K562 (cell line): ENCODE results near the gene TEAD4. TPM values are rescaled to one million over a fixed set of nuclear protein-coding genes. Genes with fewer than 3 reads are reported as not detected.
A peak's percentile ranks its signal among the peaks of the same experiment; 100 is the strongest.

Source experiments
- CCNT2 ChIP-seq: IDR thresholded peaks from 2 replicates; pipeline ENCODE4 v1.6.1; 2011; ENCODE audit warnings: borderline replicate concordance, low read depth, mild to moderate bottlenecking, moderate library complexity, mixed read lengths, low read length; ENCODE audit not compliant: insufficient read length; ENCODE audit errors: extremely low read depth
- DNMT1 ChIP-seq: fragments of 450-650 bp; IDR thresholded peaks from 2 replicates; pipeline ENCODE4 v1.6.1; 2016; ENCODE audit warnings: antibody characterized with exemption, mild to moderate bottlenecking
- ETV1 ChIP-seq: fragments of 450-650 bp; conservative IDR thresholded peaks from 2 replicates; pipeline ENCODE4 v1.6.1; 2016; ENCODE audit warnings: missing genetic modification characterization, control low read depth, low read depth, missing compliant biosample characterization
- HCFC1 ChIP-seq: IDR thresholded peaks from 2 replicates; pipeline ENCODE4 v1.6.1; 2012; ENCODE audit warnings: low read depth, low read length, improper control_type of control experiment
- MCM7 ChIP-seq, 2 experiments: fragments of 450-650 bp; IDR thresholded peaks; 2 replicates each; pipeline ENCODE4 v1.6.1; 2016 to 2018
- NUFIP1 ChIP-seq: fragments of 450-650 bp; IDR thresholded peaks from 2 replicates; pipeline ENCODE4 v1.6.1; 2018; ENCODE audit not compliant: partially characterized antibody
- SNRNP70 ChIP-seq: fragments of 200-400 bp; formaldehyde crosslinking; optimal IDR thresholded peaks from 2 replicates; pipeline ENCODE3; 2017; ENCODE audit warnings: low read depth, low read length
- SRSF9 ChIP-seq: fragments of 200-400 bp; formaldehyde crosslinking; IDR thresholded peaks from 2 replicates; pipeline ENCODE4 v1.6.1; 2017; ENCODE audit warnings: low read depth, low read length, borderline replicate concordance
- TAF1 ChIP-seq: IDR thresholded peaks from 2 replicates; pipeline ENCODE4 v1.6.1; 2011; ENCODE audit warnings: mild to moderate bottlenecking, low read length, moderate library complexity; ENCODE audit not compliant: insufficient read depth, control insufficient read depth, severe bottlenecking; ENCODE audit errors: extremely low read depth
- XRCC3 ChIP-seq: fragments of 450-650 bp; IDR thresholded peaks from 2 replicates; pipeline ENCODE4 v1.6.1; 2017; ENCODE audit warnings: mild to moderate bottlenecking, moderate library complexity
- ZBTB5 ChIP-seq: fragments of 450-650 bp; IDR thresholded peaks from 2 replicates; pipeline ENCODE4 v1.6.1; 2017; ENCODE audit warnings: antibody characterized with exemption
- ZNF584 ChIP-seq: fragments of 200-800 bp; sonication (Bioruptor generic); IDR thresholded peaks from 2 replicates; pipeline ENCODE4 v1.6.1; 2016; ENCODE audit warnings: low read depth, mild to moderate bottlenecking, missing genetic modification characterization, missing compliant biosample characterization
- ZNF778 ChIP-seq: fragments of 450-650 bp; formaldehyde crosslinking; IDR thresholded peaks from 2 replicates; pipeline ENCODE4 v1.4.0; 2020; ENCODE audit warnings: mild to moderate bottlenecking, moderate library complexity
- polyA plus RNA-seq, 8 experiments: library from polyadenylated mRNA; depleted of rRNA in 4 of 8; stranded (reverse) in 5 of 8; unstranded in 3 of 8; fragments of >200 nt; fragmentation: Nextera tagmentation in 2 of 8; fragmentation: Illumina TruSeq in 1 of 8; extraction: Ambion mirVana in 2 of 8; extraction: Trizol in 1 of 8; gene quantifications; 2 replicates each; pipeline versions ENCODE4 v1.2.1 to v1.2.3, GENCODE V29; 2011 to 2014; ENCODE audit warnings: inconsistent platforms in 1 of 8, missing spikeins in 1 of 8
- total RNA-seq, 7 experiments: library from RNA; depleted of rRNA in 6 of 7; stranded (reverse); fragments of >200 nt in 6 of 7; fragmentation: Illumina TruSeq in 2 of 7; extraction: Trizol in 2 of 7; gene quantifications; 2 replicates each; pipeline versions ENCODE4 v1.2.1 to v1.2.3, GENCODE V29; 2011 to 2021; ENCODE audit warnings: low replicate concordance in 1 of 7
- TF ChIP-seq, protein P1 (sequence below): fragments of 450-650 bp; IDR thresholded peaks from 2 replicates; pipeline ENCODE4 v1.6.1; 2016; ENCODE audit warnings: mild to moderate bottlenecking, moderate library complexity

The TEAD4 gene
- total and polyA plus RNA-seq, 9 of the 15 experiments (the other 6 are each of a cell fraction or from before 2014, with no cell fraction given) = 0.82 to 40.0 (median 17.0) TPM

GRCh38 chr12:2959505-2960389 is 550 bp downstream of the TEAD4 start (continued):
- no peak for TF ChIP-seq TAF1
- no peak for TF ChIP-seq ZBTB5
- no peak for TF ChIP-seq SNRNP70
- TF ChIP-seq HCFC1 = no peak
- TF ChIP-seq ZNF778 (CRISPR knock-in tag) = no peak
- TF ChIP-seq ETV1 = 0 out of 2 replicates have a peak, but pooled peaks have one; percentile 7
- TF ChIP-seq, protein P1, sequence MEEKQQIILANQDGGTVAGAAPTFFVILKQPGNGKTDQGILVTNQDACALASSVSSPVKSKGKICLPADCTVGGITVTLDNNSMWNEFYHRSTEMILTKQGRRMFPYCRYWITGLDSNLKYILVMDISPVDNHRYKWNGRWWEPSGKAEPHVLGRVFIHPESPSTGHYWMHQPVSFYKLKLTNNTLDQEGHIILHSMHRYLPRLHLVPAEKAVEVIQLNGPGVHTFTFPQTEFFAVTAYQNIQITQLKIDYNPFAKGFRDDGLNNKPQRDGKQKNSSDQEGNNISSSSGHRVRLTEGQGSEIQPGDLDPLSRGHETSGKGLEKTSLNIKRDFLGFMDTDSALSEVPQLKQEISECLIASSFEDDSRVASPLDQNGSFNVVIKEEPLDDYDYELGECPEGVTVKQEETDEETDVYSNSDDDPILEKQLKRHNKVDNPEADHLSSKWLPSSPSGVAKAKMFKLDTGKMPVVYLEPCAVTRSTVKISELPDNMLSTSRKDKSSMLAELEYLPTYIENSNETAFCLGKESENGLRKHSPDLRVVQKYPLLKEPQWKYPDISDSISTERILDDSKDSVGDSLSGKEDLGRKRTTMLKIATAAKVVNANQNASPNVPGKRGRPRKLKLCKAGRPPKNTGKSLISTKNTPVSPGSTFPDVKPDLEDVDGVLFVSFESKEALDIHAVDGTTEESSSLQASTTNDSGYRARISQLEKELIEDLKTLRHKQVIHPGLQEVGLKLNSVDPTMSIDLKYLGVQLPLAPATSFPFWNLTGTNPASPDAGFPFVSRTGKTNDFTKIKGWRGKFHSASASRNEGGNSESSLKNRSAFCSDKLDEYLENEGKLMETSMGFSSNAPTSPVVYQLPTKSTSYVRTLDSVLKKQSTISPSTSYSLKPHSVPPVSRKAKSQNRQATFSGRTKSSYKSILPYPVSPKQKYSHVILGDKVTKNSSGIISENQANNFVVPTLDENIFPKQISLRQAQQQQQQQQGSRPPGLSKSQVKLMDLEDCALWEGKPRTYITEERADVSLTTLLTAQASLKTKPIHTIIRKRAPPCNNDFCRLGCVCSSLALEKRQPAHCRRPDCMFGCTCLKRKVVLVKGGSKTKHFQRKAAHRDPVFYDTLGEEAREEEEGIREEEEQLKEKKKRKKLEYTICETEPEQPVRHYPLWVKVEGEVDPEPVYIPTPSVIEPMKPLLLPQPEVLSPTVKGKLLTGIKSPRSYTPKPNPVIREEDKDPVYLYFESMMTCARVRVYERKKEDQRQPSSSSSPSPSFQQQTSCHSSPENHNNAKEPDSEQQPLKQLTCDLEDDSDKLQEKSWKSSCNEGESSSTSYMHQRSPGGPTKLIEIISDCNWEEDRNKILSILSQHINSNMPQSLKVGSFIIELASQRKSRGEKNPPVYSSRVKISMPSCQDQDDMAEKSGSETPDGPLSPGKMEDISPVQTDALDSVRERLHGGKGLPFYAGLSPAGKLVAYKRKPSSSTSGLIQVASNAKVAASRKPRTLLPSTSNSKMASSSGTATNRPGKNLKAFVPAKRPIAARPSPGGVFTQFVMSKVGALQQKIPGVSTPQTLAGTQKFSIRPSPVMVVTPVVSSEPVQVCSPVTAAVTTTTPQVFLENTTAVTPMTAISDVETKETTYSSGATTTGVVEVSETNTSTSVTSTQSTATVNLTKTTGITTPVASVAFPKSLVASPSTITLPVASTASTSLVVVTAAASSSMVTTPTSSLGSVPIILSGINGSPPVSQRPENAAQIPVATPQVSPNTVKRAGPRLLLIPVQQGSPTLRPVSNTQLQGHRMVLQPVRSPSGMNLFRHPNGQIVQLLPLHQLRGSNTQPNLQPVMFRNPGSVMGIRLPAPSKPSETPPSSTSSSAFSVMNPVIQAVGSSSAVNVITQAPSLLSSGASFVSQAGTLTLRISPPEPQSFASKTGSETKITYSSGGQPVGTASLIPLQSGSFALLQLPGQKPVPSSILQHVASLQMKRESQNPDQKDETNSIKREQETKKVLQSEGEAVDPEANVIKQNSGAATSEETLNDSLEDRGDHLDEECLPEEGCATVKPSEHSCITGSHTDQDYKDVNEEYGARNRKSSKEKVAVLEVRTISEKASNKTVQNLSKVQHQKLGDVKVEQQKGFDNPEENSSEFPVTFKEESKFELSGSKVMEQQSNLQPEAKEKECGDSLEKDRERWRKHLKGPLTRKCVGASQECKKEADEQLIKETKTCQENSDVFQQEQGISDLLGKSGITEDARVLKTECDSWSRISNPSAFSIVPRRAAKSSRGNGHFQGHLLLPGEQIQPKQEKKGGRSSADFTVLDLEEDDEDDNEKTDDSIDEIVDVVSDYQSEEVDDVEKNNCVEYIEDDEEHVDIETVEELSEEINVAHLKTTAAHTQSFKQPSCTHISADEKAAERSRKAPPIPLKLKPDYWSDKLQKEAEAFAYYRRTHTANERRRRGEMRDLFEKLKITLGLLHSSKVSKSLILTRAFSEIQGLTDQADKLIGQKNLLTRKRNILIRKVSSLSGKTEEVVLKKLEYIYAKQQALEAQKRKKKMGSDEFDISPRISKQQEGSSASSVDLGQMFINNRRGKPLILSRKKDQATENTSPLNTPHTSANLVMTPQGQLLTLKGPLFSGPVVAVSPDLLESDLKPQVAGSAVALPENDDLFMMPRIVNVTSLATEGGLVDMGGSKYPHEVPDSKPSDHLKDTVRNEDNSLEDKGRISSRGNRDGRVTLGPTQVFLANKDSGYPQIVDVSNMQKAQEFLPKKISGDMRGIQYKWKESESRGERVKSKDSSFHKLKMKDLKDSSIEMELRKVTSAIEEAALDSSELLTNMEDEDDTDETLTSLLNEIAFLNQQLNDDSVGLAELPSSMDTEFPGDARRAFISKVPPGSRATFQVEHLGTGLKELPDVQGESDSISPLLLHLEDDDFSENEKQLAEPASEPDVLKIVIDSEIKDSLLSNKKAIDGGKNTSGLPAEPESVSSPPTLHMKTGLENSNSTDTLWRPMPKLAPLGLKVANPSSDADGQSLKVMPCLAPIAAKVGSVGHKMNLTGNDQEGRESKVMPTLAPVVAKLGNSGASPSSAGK = peak; percentile 97
- TF ChIP-seq ZNF584 = 0 out of 2 replicates have a peak, but pooled peaks have one; percentile 43
- TF ChIP-seq DNMT1 = no peak
- no peak for TF ChIP-seq XRCC3
- TF ChIP-seq MCM7 (IDR thresholded peaks at IDR 0.05) = no peak
- TF ChIP-seq NUFIP1 = no peak
- TF ChIP-seq CCNT2 = peak; percentile 14
- no peak for TF ChIP-seq SRSF9
